Measurements from ENCODE around the gene FOXP4.
A peak's percentile ranks its signal among the peaks of the same experiment; 100 is the strongest.

GRCh38 chr6:41637194-41638001, 91.2 kb downstream of the FOXP4 start:
- TF ChIP-seq EGR1 (IDR thresholded peaks at IDR 0.05; ENCODE audit: low read depth) = no peak
- no peak for TF ChIP-seq MAX (IDR thresholded peaks at IDR 0.05)
- no peak for TF ChIP-seq CTCF (IDR thresholded peaks at IDR 0.05 in 2 of 3, conservative IDR thresholded peaks at IDR 0.05 in 1 of 3; ENCODE audit: borderline replicate concordance in 1 of 3, insufficient read depth in 1 of 3, low read depth in 2 of 3, low read length in 2 of 3)
- TF ChIP-seq JUND (IDR thresholded peaks at IDR 0.05) = no peak
- no peak for TF ChIP-seq ZBTB33 (IDR thresholded peaks at IDR 0.05; ENCODE audit: extremely low read depth, insufficient replicate concordance, low read length)
- peak; percentile 7 for TF ChIP-seq POLR2A (IDR thresholded peaks at IDR 0.05; ENCODE audit: borderline replicate concordance, extremely low read depth, insufficient read depth, insufficient read length)
- TF ChIP-seq EZH2phosphoT487 (IDR thresholded peaks at IDR 0.05; ENCODE audit: borderline replicate concordance) = no peak
- no peak for TF ChIP-seq CBX3 (IDR thresholded peaks at IDR 0.05; ENCODE audit: low read depth)
- no peak for TF ChIP-seq ZNF274 (IDR thresholded peaks at IDR 0.05; ENCODE audit: low read depth, low read length)
- TF ChIP-seq CEBPB (IDR thresholded peaks at IDR 0.05; ENCODE audit: low read depth) = no peak
- TF ChIP-seq REST (IDR thresholded peaks at IDR 0.05; ENCODE audit: low read depth) = no peak
- no peak for TF ChIP-seq ATF3 (IDR thresholded peaks at IDR 0.05)
- no peak for TF ChIP-seq EZH2 (IDR thresholded peaks at IDR 0.05)

Data from HCT116 (cell line).